HepG2 (cell line): ENCODE measurements around the gene PLIN3. TPM values are rescaled to one million over a fixed set of nuclear protein-coding genes. Genes with fewer than 3 reads are reported as not detected.
"Not testable (repeated sequence)": the region's sequence is repeated elsewhere in the genome, so short reads cannot be mapped to it uniquely, and the experiment has no call there.

Experiments
- ATAC-seq: fragments of 200-7000 bp; cut with Tn5 transposase; 3 replicates; pipeline ENCODE4 v1.9.1; 2020; ENCODE audit warnings: mild to moderate bottlenecking, moderate library complexity
- BruUV-seq: library from RNA; stranded (reverse); fragments of 400-500 nt; replicated peaks from 2 replicates; lab custom pipeline; 2021; lab: Mats Ljungman, UMichigan
- CTCF ChIA-PET: fragments of 300-600 bp; formaldehyde crosslinking; extraction: SDS; loops from one replicate; lab custom pipeline; 2021; ENCODE audit warnings: low total read pairs, inconsistent platforms, low intra/inter-chr PET ratio; lab: Yijun Ruan, JAX
- POLR2A ChIA-PET: fragments of 350-600 bp; sonication (Branson Sonifier 250); formaldehyde crosslinking; loops from one replicate; lab custom pipeline; 2020; ENCODE audit warnings: antibody characterized with exemption, inconsistent platforms; lab: Yijun Ruan, JAX
- DNase-seq: peaks from one replicate; pipeline ENCODE4 v3.0.0-alpha.2; 2015; ENCODE audit warnings: low spot score
- FAIRE-seq: peaks from 3 replicates; lab custom pipeline; 2011; peaks lifted over from hg19 to GRCh38; lab: Jason Lieb, UNC
- H2AFZ ChIP-seq: one replicate; pipeline ENCODE4 v1.6.1; 2011; ENCODE audit warnings: low read length, inconsistent platforms
- H3K27ac ChIP-seq: fragments of 300-600 bp; 3 replicates; pipeline ENCODE4 v1.8.0; 2011; ENCODE audit warnings: mixed run types, mild to moderate bottlenecking, mixed read lengths, low read length, inconsistent platforms; ENCODE audit not compliant: insufficient read depth; ENCODE audit errors: extremely low read length
- H3K27me3 ChIP-seq, 2 experiments: fragments of 200-600 bp in 1 of 2; 2 replicates in 1 of 2; 3 replicates in 1 of 2; pipeline versions ENCODE4 v1.6.0 to v1.8.0; 2011; ENCODE audit warnings: low read length in 2 of 2, mild to moderate bottlenecking in 2 of 2, moderate library complexity in 2 of 2, inconsistent platforms in 1 of 2; ENCODE audit not compliant: insufficient read depth in 2 of 2, control insufficient read depth in 1 of 2
- H3K36me3 ChIP-seq, 2 experiments: fragments of 200-600 bp in 1 of 2; replicated peaks in 1 of 2; 2 replicates in 1 of 2; 3 replicates in 1 of 2; pipeline versions ENCODE4 v1.5.1 to v1.8.0; 2011; ENCODE audit warnings: low read length in 2 of 2, inconsistent platforms in 1 of 2; ENCODE audit not compliant: insufficient read depth in 2 of 2, control insufficient read depth in 1 of 2
- H3K4me1 ChIP-seq: 2 replicates; pipeline ENCODE4 v1.5.1; 2012; ENCODE audit warnings: low read length, inconsistent platforms; ENCODE audit not compliant: insufficient read depth
- H3K4me2 ChIP-seq: 2 replicates; pipeline ENCODE4 v1.6.0; 2011; ENCODE audit warnings: low read depth, low read length, inconsistent platforms
- H3K4me3 ChIP-seq, 3 experiments: fragments of 200-600 bp in 1 of 3; sonication (generic), shearing (Covaris generic) in 1 of 3; replicated peaks in 1 of 3; 2 replicates each; pipeline ENCODE4 v1.5.1; 2011 to 2016; ENCODE audit warnings: low read length in 3 of 3, inconsistent platforms in 2 of 3, low read depth in 2 of 3, mild to moderate bottlenecking in 2 of 3, control low read depth in 1 of 3, mixed read lengths in 1 of 3; ENCODE audit not compliant: insufficient read depth in 1 of 3
- H3K79me2 ChIP-seq: one replicate; pipeline ENCODE4 v1.6.1; 2011; ENCODE audit warnings: low read length, inconsistent platforms; ENCODE audit not compliant: insufficient read depth
- H3K9ac ChIP-seq: 2 replicates; pipeline ENCODE4 v1.6.0; 2011; ENCODE audit warnings: mild to moderate bottlenecking, low read depth, low read length, inconsistent platforms; ENCODE audit not compliant: insufficient read depth
- H3K9me3 ChIP-seq: 2 replicates; pipeline ENCODE4 v1.5.1; 2012; ENCODE audit warnings: mild to moderate bottlenecking, low read length
- H4K20me1 ChIP-seq: 2 replicates; pipeline ENCODE4 v1.6.0; 2011; ENCODE audit warnings: inconsistent platforms, mild to moderate bottlenecking, low read length, moderate library complexity; ENCODE audit not compliant: insufficient read depth
- AGO2 ChIP-seq: fragments of 200-400 bp; formaldehyde crosslinking; optimal IDR thresholded peaks from 2 replicates; pipeline ENCODE3; 2017; ENCODE audit warnings: mild to moderate bottlenecking, low read depth, low read length, moderate library complexity
- BORCS8-MEF2B ChIP-seq: sonication (generic); formaldehyde crosslinking; IDR thresholded peaks from 2 replicates; pipeline ENCODE4 v1.8.0; 2022; ENCODE audit warnings: mild to moderate bottlenecking, missing genetic modification reagents
- RBFOX2 ChIP-seq: fragments of 200-400 bp; formaldehyde crosslinking; IDR thresholded peaks from 2 replicates; pipeline ENCODE4 v1.6.1; 2017; ENCODE audit warnings: low read depth, mild to moderate bottlenecking, low read length
- ZNF121 ChIP-seq: sonication (generic); formaldehyde crosslinking; IDR thresholded peaks from 2 replicates; pipeline ENCODE4 v1.5.0; 2020; ENCODE audit warnings: mild to moderate bottlenecking, missing genetic modification reagents
- WGBS: methylation state at CpG from one replicate; pipeline ENCODE4 v1.1.6; 2017; ENCODE audit warnings: low lambda C conversion rate; 5-methylcytosine and 5-hydroxymethylcytosine counted together
- in situ Hi-C: cut with HindIII; loops from 2 replicates; pipeline ENCODE4 v1.10.0; 2017; ENCODE audit warnings: low pct_unique_long_range_greater_than_20kb; ENCODE audit not compliant: extremely low pct_ligation_motif_present
- intact Hi-C: fragments of 100-400 bp; cut with micrococcal nuclease; formaldehyde crosslinking; loops from one replicate; pipeline ENCODE4 v1.10.0; 2022; ENCODE audit not compliant: unreplicated experiment
- polyA plus RNA-seq, 8 experiments: library from polyadenylated mRNA; depleted of rRNA in 3 of 8; stranded (reverse) in 7 of 8; unstranded in 1 of 8; fragments of >200 nt; fragmentation: Illumina TruSeq in 4 of 8; extraction: Trizol in 4 of 8; gene quantifications; 2 replicates each; pipeline versions ENCODE4 v1.2.1 to v1.2.3, GENCODE V29; 2011 to 2016; ENCODE audit warnings: low read depth in 4 of 8, missing spikeins in 1 of 8, mixed read lengths in 1 of 8; ENCODE audit not compliant: insufficient read depth in 1 of 8
- total RNA-seq, 5 experiments: library from RNA; depleted of rRNA; stranded (reverse); fragments of >200 nt; fragmentation: Illumina TruSeq; extraction: Trizol; gene quantifications; 2 replicates each; pipeline ENCODE4 v1.2.3, GENCODE V29; 2016; ENCODE audit warnings: low read depth in 1 of 5

PLIN3 gene
- total and polyA plus RNA-seq, 2 of the 13 experiments (the other 11 are each of a cell fraction or from before 2014, with no cell fraction given) = 49.3 to 57.9 TPM

DNA sequence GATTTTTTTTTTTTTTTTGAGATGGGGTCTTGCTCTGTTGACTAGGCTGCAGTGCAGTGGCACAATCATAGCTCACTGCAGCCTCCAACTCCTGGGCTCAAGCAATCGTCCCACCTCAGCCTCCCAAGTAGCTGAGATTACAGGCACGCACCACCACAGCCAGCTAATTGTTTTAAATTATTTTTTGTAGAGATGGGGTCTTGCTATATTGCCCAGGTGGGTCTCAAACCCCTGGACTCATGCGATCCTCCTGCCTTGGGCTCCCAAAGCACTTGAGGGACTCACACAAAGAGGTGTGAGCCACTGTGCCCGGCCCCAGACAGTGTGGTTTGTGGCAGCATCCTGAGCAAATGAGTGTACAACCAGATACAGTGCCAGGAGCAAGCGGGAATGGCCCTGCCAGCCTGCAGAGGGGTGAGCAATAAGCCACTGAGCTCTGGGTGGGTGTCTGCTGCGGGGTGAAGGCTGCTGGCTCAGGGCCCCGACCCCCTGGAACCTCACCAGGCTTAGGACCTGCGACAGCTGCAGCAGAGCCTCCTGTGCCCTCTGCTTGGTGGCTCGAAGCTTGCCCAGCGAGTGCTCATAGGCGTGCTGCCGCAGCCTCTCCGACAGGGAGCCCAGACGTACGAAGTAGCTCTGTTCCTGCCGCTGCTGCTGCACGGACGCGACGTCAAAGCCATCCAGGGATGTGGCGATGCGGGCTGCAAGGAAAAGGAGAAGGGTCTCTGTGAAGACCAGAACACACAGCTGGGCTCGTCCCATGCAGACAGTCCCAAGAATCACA is 20.1 kb downstream of the PLIN3 start:
- Histone ChIP-seq H3K27me3 (no peaks in the 10 kb centered on the region), H3K27ac (no peak overlapping the region), H3K36me3 (peaks cover 12 to 36% of the 10 kb centered on the region in 2 experiments; a peak in 4 of 5 replicates), H3K9ac (no peak overlapping the region), H3K4me2 (no peak overlapping the region), H3K9me3 (no peaks in the 10 kb centered on the region), H3K79me2 (no peaks in the 10 kb centered on the region), H3K4me3 (no peak overlapping the region), H3K4me1 (peaks cover 43% of the 10 kb centered on the region), H2AFZ (no peak overlapping the region), H4K20me1 (no peaks in the 10 kb centered on the region)
- DNase-seq (no peak), ATAC-seq (no peak), FAIRE-seq (no peak)
- CTCF ChIA-PET = no interaction called here
- in situ Hi-C loops (no loop called here), intact Hi-C loops (no loop called here)
- BruUV-seq = no TSS peak
- POLR2A ChIA-PET = interaction anchor here (0.5 kb wide), 1 partner anchor 38 kb away, joined by 3 read pairs; no protein-coding TSS in a partner anchor
- 97% methylated on average over 23 of the region's 23 CpGs for WGBS
- peak; percentile 33 for TF ChIP-seq AGO2
- TF ChIP-seq RBFOX2 = 0 out of 2 replicates have a peak, but pooled peaks have one; percentile 31
- 0 out of 2 replicates have a peak, but pooled peaks have one; percentile 45 for TF ChIP-seq ZNF121 (CRISPR knock-in tag)
- TF ChIP-seq BORCS8-MEF2B (CRISPR knock-in tag) = no peak

DNA sequence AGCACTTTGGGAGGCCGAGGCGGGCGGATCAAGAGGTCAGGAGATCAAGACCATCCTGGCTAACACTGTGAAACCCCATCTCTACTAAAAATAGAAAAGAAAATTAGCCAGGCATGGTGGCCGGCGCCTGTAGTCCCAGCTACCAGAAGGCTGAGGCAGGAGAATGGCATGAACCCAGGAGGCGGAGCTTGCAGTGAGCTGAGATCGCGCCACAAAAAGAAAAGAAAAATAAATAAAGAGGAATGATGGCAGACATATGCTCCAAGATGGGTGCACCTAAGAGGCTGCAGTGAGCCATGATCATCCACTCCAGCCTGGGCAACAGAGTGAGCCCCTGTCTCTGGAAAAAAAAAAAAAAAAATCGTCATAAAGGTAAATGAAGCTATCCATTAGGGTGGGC is 21.5 kb downstream of the PLIN3 start:
- DNase-seq, intact Hi-C loops, H2AFZ ChIP-seq, H3K79me2 ChIP-seq, H3K27ac ChIP-seq, H4K20me1 ChIP-seq, H3K4me3 ChIP-seq, in situ Hi-C loops, H3K9ac ChIP-seq, ATAC-seq, POLR2A ChIA-PET, H3K27me3 ChIP-seq, FAIRE-seq, H3K4me2 ChIP-seq, BruUV-seq, H3K9me3 ChIP-seq, CTCF ChIA-PET: not testable (repeated sequence)
- Histone ChIP-seq H3K36me3 (peaks cover 16 to 33% of the 10 kb centered on the region in 2 experiments; a peak in 4 of 5 replicates), H3K4me1 (peaks cover 45% of the 10 kb centered on the region)
- WGBS = 99% methylated on average over 8 of the region's 9 CpGs
